HG03139 (cell line): ENCODE data around the gene EPB42.
"Not testable (repeated sequence)": the region's sequence is repeated elsewhere in the genome, so short reads cannot be mapped to it uniquely, and the experiment has no call there.

Experiments used
- ATAC-seq: cut with Tn5 transposase; IDR thresholded peaks from one replicate; pipeline ENCODE4 v1.9.1; 2021; ENCODE audit not compliant: unreplicated experiment

The EPB42 gene

GRCh38 chr15:43213466-43213865 is 7.4 kb downstream of the EPB42 start:
- ATAC-seq = no peak

- ATAC-seq = no peak
These were observed 7.9 kb downstream of the EPB42 start for GRCh38 chr15:43212951-43213350.

GRCh38 chr15:43212299-43212698 is 8.5 kb downstream of the EPB42 start:
- ATAC-seq = no peak

GRCh38 chr15:43211224-43211735 is 9.5 kb downstream of the EPB42 start:
- ATAC-seq = no peak

- ATAC-seq = no peak
These were observed 10.0 kb downstream of the EPB42 start for GRCh38 chr15:43210807-43211206.

GRCh38 chr15:43210172-43210745 is 10.6 kb downstream of the EPB42 start:
- ATAC-seq = no peak

- ATAC-seq = no peak
These were observed 11.6 kb downstream of the EPB42 start for GRCh38 chr15:43209059-43209824.

GRCh38 chr15:43208052-43209002 is 12.5 kb downstream of the EPB42 start:
- no peak for ATAC-seq

GRCh38 chr15:43207024-43207423 is 13.8 kb downstream of the EPB42 start:
- ATAC-seq = no peak

- no peak for ATAC-seq
These were observed 14.8 kb downstream of the EPB42 start for GRCh38 chr15:43206054-43206453.

GRCh38 chr15:43204016-43204901 is 16.6 kb downstream of the EPB42 start:
- ATAC-seq = no peak

- ATAC-seq = no peak
These were observed 20.8 kb downstream of the EPB42 start for GRCh38 chr15:43199945-43200488.

GRCh38 chr15:43198992-43199391 is 21.8 kb downstream of the EPB42 start:
- ATAC-seq = no peak

GRCh38 chr15:43198556-43198955 is 22.3 kb downstream of the EPB42 start:
- not testable (repeated sequence) for ATAC-seq

GRCh38 chr15:43197773-43198172 is 23.0 kb downstream of the EPB42 start:
- ATAC-seq = not testable (repeated sequence)

GRCh38 chr15:43196760-43197548 is 23.9 kb downstream of the EPB42 start:
- no peak for ATAC-seq

GRCh38 chr15:43194795-43195194 is 26.0 kb downstream of the EPB42 start:
- ATAC-seq = no peak

GRCh38 chr15:43193710-43194109 is 27.1 kb downstream of the EPB42 start:
- no peak for ATAC-seq

- no peak for ATAC-seq
These were observed 30.6 kb downstream of the EPB42 start for GRCh38 chr15:43190178-43190577.
